HG03565 (cell line): ENCODE results near the gene SPATA46.
"Not testable (repeated sequence)": the region's sequence is repeated elsewhere in the genome, so short reads cannot be mapped to it uniquely, and the experiment has no call there.

ENCODE experiments used
- ATAC-seq: cut with Tn5 transposase; IDR thresholded peaks from one replicate; pipeline ENCODE4 v1.9.1; 2021; ENCODE audit warnings: mild to moderate bottlenecking, moderate library complexity; ENCODE audit not compliant: unreplicated experiment

SPATA46 gene

GRCh38 chr1:162376691-162377090 is at the start of gene SPATA46:
Gene SPATA46, minus strand, starts transcription at chr1:162376854. Its CDS starts 64 bp downstream, at chr1:162376790.
- ATAC-seq, result no peak

GRCh38 chr1:162422662-162423375 is 46.2 kb upstream of the SPATA46 start:
- no peak for ATAC-seq

GRCh38 chr1:162421258-162422164 is 44.9 kb upstream of the SPATA46 start:
- no peak for ATAC-seq

- no peak for ATAC-seq
Measured at GRCh38 chr1:162420120-162420519, 43.5 kb upstream of the SPATA46 start.

GRCh38 chr1:162419450-162419931 is 42.8 kb upstream of the SPATA46 start:
- not testable (repeated sequence) for ATAC-seq

- ATAC-seq, result not testable (repeated sequence)
Measured at GRCh38 chr1:162418584-162418983, 41.9 kb upstream of the SPATA46 start.

GRCh38 chr1:162417650-162418049 is 41.0 kb upstream of the SPATA46 start:
- no peak for ATAC-seq

GRCh38 chr1:162416909-162417308 is 40.3 kb upstream of the SPATA46 start:
- ATAC-seq, result no peak

GRCh38 chr1:162416215-162416614 is 39.6 kb upstream of the SPATA46 start:
- no peak for ATAC-seq

GRCh38 chr1:162412002-162412401 is 35.3 kb upstream of the SPATA46 start, which contains the start of gene SH2D1B:
Gene SH2D1B, minus strand, starts transcription at chr1:162412136. Its CDS starts 120 bp downstream, at chr1:162412016.
- ATAC-seq, result no peak

GRCh38 chr1:162407539-162407938 is 30.9 kb upstream of the SPATA46 start:
- no peak for ATAC-seq

- no peak for ATAC-seq
Measured at GRCh38 chr1:162406811-162407210, 30.2 kb upstream of the SPATA46 start.

- ATAC-seq, result no peak
Measured at GRCh38 chr1:162405800-162406199, 29.1 kb upstream of the SPATA46 start.

GRCh38 chr1:162404550-162405160 is 28.0 kb upstream of the SPATA46 start:
- ATAC-seq, result no peak

GRCh38 chr1:162400790-162401355 is 24.2 kb upstream of the SPATA46 start:
- no peak for ATAC-seq

GRCh38 chr1:162398999-162399580 is 22.4 kb upstream of the SPATA46 start:
- ATAC-seq, result no peak

GRCh38 chr1:162397943-162398560 is 21.4 kb upstream of the SPATA46 start:
- ATAC-seq, result no peak

- ATAC-seq, result no peak
Measured at GRCh38 chr1:162397039-162397448, 20.4 kb upstream of the SPATA46 start.

GRCh38 chr1:162396201-162396906 is 19.7 kb upstream of the SPATA46 start:
- ATAC-seq, result no peak
